A549 (cell line): ENCODE data around the gene FBXL7. TPM values are rescaled to one million over a fixed set of nuclear protein-coding genes. Genes with fewer than 3 reads are reported as not detected.

Experiments used
- ATAC-seq, 2 experiments: fragments of 200-7000 bp in 1 of 2; fragments of >200 bp in 1 of 2; cut with Nextera tagmentation in 1 of 2; cut with Tn5 transposase in 1 of 2; 3 replicates each; pipeline versions ENCODE4 v1.8.0 to v1.9.1; 2018 to 2020; ENCODE audit warnings: mild to moderate bottlenecking in 1 of 2, moderate library complexity in 1 of 2
- CTCF ChIA-PET: fragments of 300-600 bp; sonication (Branson Sonifier 250); formaldehyde crosslinking; extraction: SDS; loops from one replicate; lab custom pipeline; 2021; ENCODE audit warnings: antibody characterized with exemption, inconsistent platforms; lab: Yijun Ruan, JAX
- POLR2A ChIA-PET: fragments of 350-600 bp; formaldehyde crosslinking; extraction: SDS; loops from one replicate; lab custom pipeline; 2021; ENCODE audit warnings: antibody characterized with exemption, inconsistent platforms; lab: Yijun Ruan, JAX
- DNase-seq, 2 experiments: peaks; one replicate each; pipeline versions ENCODE4 v3.0.0 to v3.0.0-alpha.2; 2011 to 2016; ENCODE audit warnings: low read depth in 1 of 2, low spot score in 1 of 2
- FAIRE-seq: peaks from 2 replicates; lab custom pipeline; 2011; peaks lifted over from hg19 to GRCh38; lab: Jason Lieb, UNC
- H3K27ac ChIP-seq, 2 experiments: fragments of >200 bp; sonication (Bioruptor Twin); formaldehyde crosslinking; 3 replicates each; pipeline ENCODE4 v1.5.1; 2016 to 2017
- H3K4me1 ChIP-seq: fragments of >200 bp; sonication (Bioruptor Twin); formaldehyde crosslinking; 3 replicates; pipeline ENCODE4 v1.6.1; 2016
- H3K4me2 ChIP-seq: fragments of >200 bp; sonication (Bioruptor Twin); formaldehyde crosslinking; 3 replicates; pipeline ENCODE4 v1.6.1; 2016
- H3K4me3 ChIP-seq: fragments of >200 bp; sonication (Bioruptor Twin); formaldehyde crosslinking; 3 replicates; pipeline ENCODE4 v1.5.1; 2016
- H3K9me3 ChIP-seq: fragments of >200 bp; sonication (Bioruptor Twin); formaldehyde crosslinking; 3 replicates; pipeline ENCODE4 v1.6.1; 2016
- CBX8 ChIP-seq: fragments of 200-600 bp; sonication (generic); IDR thresholded peaks from 2 replicates; pipeline ENCODE4 v1.6.1; 2016
- CEBPB ChIP-seq, 2 experiments: fragments of >200 bp in 1 of 2; sonication (Bioruptor Twin) in 1 of 2; formaldehyde crosslinking in 1 of 2; IDR thresholded peaks; 2 replicates each; pipeline ENCODE4 v1.6.1; 2012 to 2016
- CHD4 ChIP-seq: fragments of 200-600 bp; sonication (generic); IDR thresholded peaks from 2 replicates; pipeline ENCODE4 v1.6.1; 2016; ENCODE audit warnings: antibody characterized with exemption, mild to moderate bottlenecking, borderline replicate concordance
- CTCF ChIP-seq: fragments of >200 bp; sonication (Bioruptor Twin); formaldehyde crosslinking; IDR thresholded peaks from 3 replicates; pipeline ENCODE4 v1.5.1; 2016
- FOXS1 ChIP-seq: fragments of 250-450 bp; sonication (Bioruptor Pico); IDR thresholded peaks from 2 replicates; pipeline ENCODE4 v1.5.0; 2020; ENCODE audit warnings: mild to moderate bottlenecking, moderate library complexity
- GATA3 ChIP-seq: IDR thresholded peaks from 2 replicates; pipeline ENCODE4 v1.6.1; 2012; ENCODE audit warnings: borderline replicate concordance
- HDAC2 ChIP-seq: fragments of 200-600 bp; sonication (generic); IDR thresholded peaks from 2 replicates; pipeline ENCODE4 v1.6.1; 2016
- HES2 ChIP-seq: fragments of >200 bp; sonication (Bioruptor Twin); formaldehyde crosslinking; IDR thresholded peaks from 2 replicates; pipeline ENCODE4 v1.6.1; 2016
- HMGXB4 ChIP-seq: fragments of 250-450 bp; sonication (Bioruptor Pico); IDR thresholded peaks from 2 replicates; pipeline ENCODE4 v1.5.0; 2021; ENCODE audit warnings: mild to moderate bottlenecking, moderate library complexity, borderline replicate concordance
- HOXA7 ChIP-seq: fragments of 250-450 bp; sonication (Bioruptor Pico); IDR thresholded peaks from 2 replicates; pipeline ENCODE4 v1.5.0; 2020; ENCODE audit warnings: mild to moderate bottlenecking, moderate library complexity
- HOXB5 ChIP-seq: fragments of 250-450 bp; sonication (Bioruptor Pico); IDR thresholded peaks from 2 replicates; pipeline ENCODE4 v1.5.0; 2020; ENCODE audit warnings: mild to moderate bottlenecking, moderate library complexity
- JUN ChIP-seq, 2 experiments: fragments of >200 bp; sonication (Bioruptor Twin); formaldehyde crosslinking; IDR thresholded peaks; 2 replicates in 1 of 2; 3 replicates in 1 of 2; pipeline ENCODE4 v1.6.1; 2016 to 2017
- KDM5A ChIP-seq: fragments of 200-600 bp; sonication (generic); IDR thresholded peaks from 2 replicates; pipeline ENCODE4 v1.6.1; 2016; ENCODE audit warnings: antibody characterized with exemption, mild to moderate bottlenecking
- MAFK ChIP-seq: fragments of 450-650 bp; IDR thresholded peaks from 2 replicates; pipeline ENCODE4 v1.6.1; 2014; ENCODE audit not compliant: partially characterized antibody
- MAZ ChIP-seq: fragments of 150-350 bp; IDR thresholded peaks from 2 replicates; pipeline ENCODE4 v1.6.1; 2014; ENCODE audit warnings: antibody characterized with exemption, low read depth, low read length, borderline replicate concordance
- NFE2L2 ChIP-seq: fragments of 150-350 bp; conservative IDR thresholded peaks from 2 replicates; pipeline ENCODE4 v1.6.1; 2014; ENCODE audit warnings: low read length
- PHF8 ChIP-seq: fragments of 200-600 bp; sonication (generic); IDR thresholded peaks from 2 replicates; pipeline ENCODE4 v1.6.1; 2016; ENCODE audit warnings: low read depth, mild to moderate bottlenecking, antibody characterized with exemption, moderate library complexity, borderline replicate concordance
- RCOR1 ChIP-seq: fragments of 150-350 bp; IDR thresholded peaks from 2 replicates; pipeline ENCODE4 v1.6.1; 2014; ENCODE audit warnings: antibody characterized with exemption, low read length, low read depth
- RNF2 ChIP-seq: fragments of 200-600 bp; sonication (generic); IDR thresholded peaks from 2 replicates; pipeline ENCODE4 v1.6.1; 2016; ENCODE audit warnings: low read depth, mild to moderate bottlenecking, antibody characterized with exemption, moderate library complexity, borderline replicate concordance
- TP53 ChIP-seq: fragments of 250-450 bp; sonication (Bioruptor Pico); IDR thresholded peaks from 2 replicates; pipeline ENCODE4 v1.5.0; 2021; ENCODE audit warnings: mild to moderate bottlenecking, moderate library complexity
- ZC3H11A ChIP-seq: fragments of 450-650 bp; IDR thresholded peaks from 2 replicates; pipeline ENCODE4 v1.6.1; 2014; ENCODE audit warnings: antibody characterized with exemption, mild to moderate bottlenecking
- ZNF302 ChIP-seq: fragments of 250-450 bp; sonication (Bioruptor Pico); IDR thresholded peaks from 2 replicates; pipeline ENCODE4 v1.9.0; 2021; ENCODE audit warnings: inconsistent platforms, mild to moderate bottlenecking, moderate library complexity
- WGBS: methylation state at CpG from one replicate; pipeline ENCODE4 v1.1.6; 2017; ENCODE audit errors: missing lambda C conversion rate; 5-methylcytosine and 5-hydroxymethylcytosine counted together
- polyA plus RNA-seq, 4 experiments: library from polyadenylated mRNA; depleted of rRNA in 3 of 4; stranded (reverse); fragments of >200 nt; fragmentation: RNase III in 1 of 4; extraction: RNeasy Plus Mini Kit Qiagen cat#74134 plus additional on column Dnase treatment in 1 of 4; gene quantifications; 2 replicates in 3 of 4; 3 replicates in 1 of 4; pipeline ENCODE4 v1.2.3, GENCODE V29; 2011 to 2017
- TF ChIP-seq, protein P1 (sequence below): fragments of 150-350 bp; IDR thresholded peaks from 2 replicates; pipeline ENCODE4 v1.6.1; 2014; ENCODE audit warnings: low read depth, mild to moderate bottlenecking, low read length

The FBXL7 gene
- polyA plus RNA-seq, 2 of the 4 experiments (the other 2 are of a cell fraction), result 0.90 to 1.7 TPM

GRCh38 chr5:15634591-15635288, 134.8 kb downstream of the FBXL7 start:
- POLR2A ChIA-PET, result no interaction called here
- ATAC-seq (no peak), FAIRE-seq (no peak), DNase-seq (no peak)
- Histone ChIP-seq H3K4me2 (no peak overlapping the region), H3K27ac (no peak overlapping the region), H3K9me3 (no peaks in the 10 kb centered on the region), H3K4me3 (no peak overlapping the region), H3K4me1 (no peaks in the 10 kb centered on the region)
- CTCF ChIA-PET, result interaction anchor here (1.2 kb wide), 1 partner anchor 12 kb away, joined by 3 read pairs; no protein-coding TSS in a partner anchor
- TF ChIP-seq CBX8 (no peak), HDAC2 (no peak), MAZ (no peak), HOXB5 (CRISPR knock-in tag) (no peak)
- 50% methylated on average over 4 of the region's 4 CpGs for WGBS

- DNase-seq (no peak), FAIRE-seq (no peak), ATAC-seq (no peak)
- Histone ChIP-seq H3K4me3 (no peak overlapping the region), H3K4me2 (no peak overlapping the region), H3K27ac (no peak overlapping the region), H3K4me1 (no peaks in the 10 kb centered on the region), H3K9me3 (no peaks in the 10 kb centered on the region)
- ChIA-PET POLR2A (no interaction called here), CTCF (interaction anchor here (1.2 kb wide), 1 partner anchor 12 kb away, joined by 3 read pairs; no protein-coding TSS in a partner anchor)
- no peak for TF ChIP-seq CBX8
- TF ChIP-seq, protein P1, sequence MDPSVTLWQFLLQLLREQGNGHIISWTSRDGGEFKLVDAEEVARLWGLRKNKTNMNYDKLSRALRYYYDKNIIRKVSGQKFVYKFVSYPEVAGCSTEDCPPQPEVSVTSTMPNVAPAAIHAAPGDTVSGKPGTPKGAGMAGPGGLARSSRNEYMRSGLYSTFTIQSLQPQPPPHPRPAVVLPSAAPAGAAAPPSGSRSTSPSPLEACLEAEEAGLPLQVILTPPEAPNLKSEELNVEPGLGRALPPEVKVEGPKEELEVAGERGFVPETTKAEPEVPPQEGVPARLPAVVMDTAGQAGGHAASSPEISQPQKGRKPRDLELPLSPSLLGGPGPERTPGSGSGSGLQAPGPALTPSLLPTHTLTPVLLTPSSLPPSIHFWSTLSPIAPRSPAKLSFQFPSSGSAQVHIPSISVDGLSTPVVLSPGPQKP, result no peak
- no peak for TF ChIP-seq RCOR1
- TF ChIP-seq ZC3H11A, result no peak
- no peak for TF ChIP-seq HMGXB4
- TF ChIP-seq ZNF302 (CRISPR knock-in tag), result no peak
- TF ChIP-seq PHF8, result no peak
- no peak for TF ChIP-seq CEBPB (IDR thresholded peaks at IDR 0.05)
- TF ChIP-seq CTCF, result no peak
- TF ChIP-seq TP53 (CRISPR knock-in tag), result no peak
- no peak for TF ChIP-seq RNF2
- no peak for TF ChIP-seq KDM5A
- TF ChIP-seq CHD4, result no peak
- TF ChIP-seq FOXS1, result no peak
- no peak for TF ChIP-seq GATA3
- TF ChIP-seq NFE2L2, result no peak
- no peak for TF ChIP-seq MAFK
- TF ChIP-seq HES2, result no peak
- TF ChIP-seq HOXA7 (CRISPR knock-in tag), result no peak
- TF ChIP-seq JUN (IDR thresholded peaks at IDR 0.05), result no peak
- WGBS, result 29% methylated on average over 1 of the region's 1 CpG
Observed at GRCh38 chr5:15635289-15635616, 135.3 kb downstream of the FBXL7 start.
